Pancreas (tissue), 10 donors: ENCODE results near the gene EIF5B. TPM values are rescaled to one million over a fixed set of nuclear protein-coding genes. Genes with fewer than 3 reads are reported as not detected.

Source experiments
- ATAC-seq, 4 donors: fragments of 200-7000 bp; cut with Tn5 transposase; one replicate each; pipeline versions ENCODE4 v1.8.0 to v1.9.1; 2020; ENCODE audit warnings: mild to moderate bottlenecking in 4 of 4, moderate library complexity in 4 of 4
- DNase-seq, 6 donors: peaks; one replicate each; pipeline ENCODE4 v3.0.0-alpha.2; 2020
- FAIRE-seq: peaks from 2 replicates; lab custom pipeline; 2012; peaks lifted over from hg19 to GRCh38; lab: Jason Lieb, UNC
- H3K27ac ChIP-seq, 4 donors: fragments of 200-600 bp; sonication (generic); 1 replicate in 3 of 4; 2 replicates in 1 of 4; pipeline versions ENCODE4 v1.5.0 to v1.8.0; 2020
- H3K27me3 ChIP-seq, 4 donors: fragments of 200-600 bp; one replicate each; pipeline ENCODE4 v1.8.0; 2021
- H3K36me3 ChIP-seq, 3 donors: fragments of 200-600 bp; sonication (generic) in 1 of 3; one replicate each; pipeline versions ENCODE4 v1.5.0 to v1.8.0; 2020 to 2021
- H3K4me1 ChIP-seq, 3 donors: fragments of 200-600 bp; one replicate each; pipeline ENCODE4 v1.8.0; 2021
- H3K4me3 ChIP-seq, 4 donors: fragments of 200-600 bp; sonication (generic) in 2 of 4; one replicate each; pipeline versions ENCODE4 v1.5.0 to v1.8.0; 2020 to 2021
- H3K9me3 ChIP-seq, 4 donors: fragments of 200-600 bp; one replicate each; pipeline ENCODE4 v1.8.0; 2021
- CTCF ChIP-seq, 4 donors: fragments of 200-600 bp; sonication (generic) in 3 of 4; IDR thresholded peaks; one replicate each; pipeline versions ENCODE4 v1.5.0 to v1.8.0; 2021; ENCODE audit warnings: antibody characterized with exemption in 4 of 4
- WGBS, 2 donors: extraction: QIAGEN DNeasy Blood & Tissue Kit; methylation state at CpG; one replicate each; pipeline ENCODE4 v1.1.7; 2013; 5-methylcytosine and 5-hydroxymethylcytosine counted together
- intact Hi-C, 3 donors: fragments of 100-400 bp; cut with DNase I; formaldehyde crosslinking; loops; one replicate each; pipeline versions ENCODE4 v1.11.1 to v1.14.2; 2022
- polyA plus RNA-seq, 2 donors: library from polyadenylated mRNA; stranded (reverse); fragments of 200-250 nt; gene quantifications; one replicate each; pipeline ENCODE4 v1.2.3, GENCODE V29; 2013
- total RNA-seq, 6 donors: library from RNA; stranded (reverse); fragmentation: NEBNext Ultra II Directional in 4 of 6; extraction: Animal tissue kit (Norgen Biotek cat#: 25700) in 4 of 6; gene quantifications; one replicate each; pipeline versions ENCODE4 v1.2.1 to v1.2.4, GENCODE V29; 2021 to 2023
- donor health status: healthy with polysubstance abuse.
- donor health status: DM: no; HTN: no; CAD: no; lungs with moderate emphysema.
- donor health status: DM: no; HTN: no; CAD: no.
- donor health status: control.
- donor health status: control.
- donor health status: Bipolar disorder and iron deficiency.
- donor health status: DM: yes; HTN: yes; CAD: no.
- donor health status: DM: no; HTN: no; CAD: no.
- donor health status: DM: no; HTN: no; CAD: no.
- donor health status: DM: yes; HTN: yes; CAD: no.

EIF5B gene
- total and polyA plus RNA-seq, 8 donors, result 15.2 to 55.1 (median 22.8) TPM

GRCh38 chr2:99325384-99325783, 11.8 kb upstream of the EIF5B start:
- no peak for TF ChIP-seq CTCF (IDR thresholded peaks at IDR 0.05)
- 90 to 91% methylated on average over 5 of the region's 5 CpGs for WGBS, 2 donors
- Histone ChIP-seq H3K4me1 (no peaks in the 10 kb centered on the region), H3K9me3 (no peaks in the 10 kb centered on the region), H3K27me3 (no peaks in the 10 kb centered on the region), H3K36me3 (peaks cover 0 to 42% (median 6%) of the 10 kb centered on the region in 3 donors), H3K27ac (no peak overlapping the region), H3K4me3 (no peak overlapping the region)
- intact Hi-C loops, result no loop called here
- DNase-seq (no peak), ATAC-seq (no peak), FAIRE-seq (no peak)

DNA sequence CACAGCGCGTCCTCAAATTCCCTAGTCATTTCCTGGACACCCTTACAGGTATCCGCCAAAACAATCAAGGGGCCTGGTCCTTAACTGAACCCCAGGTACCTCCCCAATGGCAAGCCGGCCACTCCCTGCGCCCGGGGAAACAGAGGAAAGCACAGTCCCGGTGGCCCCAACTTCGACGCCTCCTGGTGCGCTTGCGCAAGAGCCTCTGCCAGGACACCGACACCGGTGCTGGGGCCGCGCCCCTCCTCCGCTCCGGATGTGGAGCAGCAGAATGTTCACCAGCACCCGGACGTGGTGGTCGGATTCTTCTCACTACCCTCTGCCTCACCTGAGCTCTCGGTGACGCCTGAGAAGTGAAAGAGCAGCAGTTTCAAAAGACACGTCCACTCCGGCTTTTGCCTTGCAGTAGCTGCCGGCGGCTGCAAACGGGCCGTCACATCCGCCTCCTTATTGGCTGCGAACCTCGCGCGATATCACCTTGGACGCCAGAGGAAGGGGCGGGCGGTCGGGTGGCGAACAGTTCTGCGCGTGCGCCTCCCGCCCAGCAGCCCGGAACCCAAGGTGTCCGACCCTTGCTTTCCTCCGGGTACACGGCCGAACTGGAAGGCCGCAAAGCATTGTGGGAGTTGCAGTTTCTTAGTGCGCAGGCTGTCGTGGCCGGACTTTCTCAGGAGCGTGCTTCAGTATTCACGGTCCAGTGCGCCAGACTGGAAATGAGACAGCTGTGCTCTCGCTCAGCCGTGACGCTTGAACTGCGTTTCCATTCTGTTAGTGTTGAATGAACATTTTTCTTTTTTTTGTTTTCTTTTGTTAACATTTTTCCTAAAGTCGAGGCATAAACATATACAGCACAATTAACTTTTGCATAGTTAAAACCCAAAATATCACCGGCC, 1.0 kb upstream of the EIF5B start, which contains the start of gene TXNDC9:
TSS of gene TXNDC9 (minus strand) at position 423 of the 893 bp plus-strand sequence. CDS start 3,123 bp downstream, outside the sequence.
- no peaks in the 10 kb centered on the region for H3K27me3 ChIP-seq
- peak within 1 kb of the TSS; percentile 88 to 99 (median 98) for H3K4me3 ChIP-seq
- peaks cover 0 to 16% (median 0%) of the 10 kb centered on the region in 3 donors for H3K36me3 ChIP-seq
- TF ChIP-seq CTCF (IDR thresholded peaks at IDR 0.05), result no peak
- intact Hi-C loops, result no loop called here
- no peaks in the 10 kb centered on the region for H3K9me3 ChIP-seq
- ATAC-seq (peak; percentile 86 to 95 (median 88)), DNase-seq (peak; percentile 96 to 99 (median 98)), FAIRE-seq (peak; percentile 86)
- H3K4me1 ChIP-seq, result peaks cover 9 to 37% (median 19%) of the 10 kb centered on the region in 3 donors
- peak within 1 kb of the TSS; percentile 85 to 94 (median 90) for H3K27ac ChIP-seq
- WGBS, 2 donors, result 0% methylated on average over 60 of the region's 60 CpGs

GRCh38 chr2:99336804-99337112, 431 bp upstream of the EIF5B start:
- peaks cover 0 to 13% (median 0%) of the 10 kb centered on the region in 3 donors for H3K36me3 ChIP-seq
- 0 to 1% methylated on average over 8 of the region's 8 CpGs for WGBS, 2 donors
- no peaks in the 10 kb centered on the region for H3K27me3 ChIP-seq
- no peak for TF ChIP-seq CTCF (IDR thresholded peaks at IDR 0.05)
- peak overlapping the region; percentile 88 to 99 (median 98) for H3K4me3 ChIP-seq
- intact Hi-C loops, result no loop called here
- ATAC-seq (peak in 2 of 4 donors; percentile 0 to 2), FAIRE-seq (no peak), DNase-seq (peak in 1 of 6 donors; percentile 15)
- no peaks in the 10 kb centered on the region for H3K9me3 ChIP-seq
- H3K4me1 ChIP-seq, result peaks cover 9 to 37% (median 22%) of the 10 kb centered on the region in 3 donors
- H3K27ac ChIP-seq, result peak overlapping the region; percentile 85 to 94 (median 90)

DNA sequence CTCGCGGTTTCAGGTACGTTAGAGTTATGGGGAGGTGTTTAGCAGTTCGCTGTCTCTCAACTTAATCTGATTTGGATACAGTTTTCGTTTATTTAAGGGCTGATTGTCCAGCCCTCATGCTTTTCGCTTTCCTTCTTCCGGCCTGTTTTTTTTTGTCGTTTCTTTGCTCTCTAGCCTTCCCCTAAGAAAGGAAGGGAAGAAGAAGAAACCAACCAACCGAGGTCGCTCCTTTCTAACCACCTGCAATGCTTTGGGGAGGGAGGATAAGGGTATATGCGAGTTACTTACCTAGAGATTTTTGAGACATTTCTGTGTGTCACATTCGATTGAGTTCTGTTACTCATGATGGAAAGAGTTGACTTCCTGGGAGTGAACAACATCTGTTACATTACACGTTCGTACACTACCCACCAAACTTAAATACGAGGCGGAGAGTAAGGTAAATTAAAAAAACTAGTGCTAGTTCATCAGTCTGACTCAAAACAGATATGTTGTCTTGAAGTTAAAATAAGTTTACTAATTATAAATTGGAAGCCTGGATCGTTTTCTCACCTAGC, 918 bp downstream of the EIF5B start:
- no peak for TF ChIP-seq CTCF (IDR thresholded peaks at IDR 0.05)
- H3K9me3 ChIP-seq, result no peaks in the 10 kb centered on the region
- peak overlapping the region; percentile 88 to 99 (median 98) for H3K4me3 ChIP-seq
- intact Hi-C loops, result no loop called here
- FAIRE-seq, result no peak
- peaks cover 9 to 42% (median 27%) of the 10 kb centered on the region in 3 donors for H3K4me1 ChIP-seq
- no peaks in the 10 kb centered on the region for H3K27me3 ChIP-seq
- H3K36me3 ChIP-seq, result no peaks in the 10 kb centered on the region
- ATAC-seq, result no peak
- WGBS, 2 donors, result 1 to 2% methylated on average over 17 of the region's 17 CpGs
- DNase-seq, result no peak
- peak overlapping the region; percentile 85 to 94 (median 90) for H3K27ac ChIP-seq
